MM.1S (cell line): Measurements from ENCODE around the gene BICC1.

Experiments
- DNase-seq: peaks from one replicate; pipeline ENCODE4 v3.0.0-alpha.2; 2015
- H2AFZ ChIP-seq: fragments of 300-600 bp; sonication (generic); 2 replicates; pipeline ENCODE4 v1.6.0; 2016; ENCODE audit warnings: antibody characterized with exemption, low read length
- H3F3A ChIP-seq: fragments of 300-600 bp; sonication (generic); 2 replicates; pipeline ENCODE4 v1.6.1; 2016; ENCODE audit warnings: mild to moderate bottlenecking, antibody characterized with exemption, low read length, moderate library complexity, mixed read lengths; ENCODE audit not compliant: insufficient read depth
- H3K27ac ChIP-seq: fragments of 300-600 bp; sonication (generic); 2 replicates; pipeline ENCODE4 v1.5.1; 2016; ENCODE audit warnings: mild to moderate bottlenecking, low read length
- H3K27me3 ChIP-seq: fragments of 300-600 bp; sonication (generic); replicated peaks from 2 replicates; pipeline ENCODE4 v1.6.0; 2016; ENCODE audit warnings: low read length; ENCODE audit not compliant: insufficient read depth
- H3K36me3 ChIP-seq: fragments of 300-600 bp; sonication (generic); replicated peaks from 2 replicates; pipeline ENCODE4 v1.6.1; 2016; ENCODE audit warnings: mild to moderate bottlenecking, low read length, mixed read lengths; ENCODE audit not compliant: insufficient read depth
- H3K4me1 ChIP-seq: fragments of 300-600 bp; sonication (generic); 2 replicates; pipeline ENCODE4 v1.6.1; 2016; ENCODE audit warnings: low read length, mixed read lengths
- H3K4me2 ChIP-seq: fragments of 300-600 bp; sonication (generic); 2 replicates; pipeline ENCODE4 v1.6.0; 2016; ENCODE audit warnings: low read depth, low read length
- H3K4me3 ChIP-seq: fragments of 300-600 bp; sonication (generic); 2 replicates; pipeline ENCODE4 v1.5.1; 2016; ENCODE audit warnings: low read length, mixed read lengths
- H3K79me2 ChIP-seq: fragments of 300-600 bp; sonication (generic); 2 replicates; pipeline ENCODE4 v1.6.1; 2016; ENCODE audit warnings: mixed run types, low read length, mixed read lengths
- H3K9ac ChIP-seq: fragments of 300-600 bp; sonication (generic); 2 replicates; pipeline ENCODE4 v1.6.1; 2016; ENCODE audit warnings: low read length, mixed read lengths
- H3K9me2 ChIP-seq: fragments of 300-600 bp; sonication (generic); replicated peaks from 2 replicates; pipeline ENCODE4 v1.6.1; 2016; ENCODE audit warnings: mild to moderate bottlenecking, low read length, mixed read lengths; ENCODE audit not compliant: insufficient read depth
- H3K9me3 ChIP-seq: fragments of 300-600 bp; sonication (generic); replicated peaks from 2 replicates; pipeline ENCODE4 v1.6.1; 2016; ENCODE audit warnings: mild to moderate bottlenecking, low read length, mixed read lengths; ENCODE audit not compliant: insufficient read depth
- H4K20me1 ChIP-seq: fragments of 300-600 bp; sonication (generic); 2 replicates; pipeline ENCODE4 v1.6.1; 2016; ENCODE audit warnings: mild to moderate bottlenecking, low read length, moderate library complexity, mixed read lengths; ENCODE audit not compliant: insufficient read depth
- EZH2 ChIP-seq: fragments of 300-600 bp; sonication (generic); optimal IDR thresholded peaks from 2 replicates; pipeline ENCODE3; 2017; ENCODE audit warnings: low read depth, mild to moderate bottlenecking, antibody characterized with exemption, low read length, mixed read lengths
- EZH2phosphoT487 ChIP-seq: fragments of 300-600 bp; sonication (generic); IDR thresholded peaks from 2 replicates; pipeline ENCODE4 v1.6.1; 2018; ENCODE audit warnings: antibody characterized with exemption, low read length
- TF ChIP-seq, protein P1 (sequence below): fragments of 300-600 bp; sonication (generic); IDR thresholded peaks from 2 replicates; pipeline ENCODE4 v1.5.1; 2016; ENCODE audit warnings: antibody characterized with exemption, low read length, mixed read lengths

BICC1 gene

DNA sequence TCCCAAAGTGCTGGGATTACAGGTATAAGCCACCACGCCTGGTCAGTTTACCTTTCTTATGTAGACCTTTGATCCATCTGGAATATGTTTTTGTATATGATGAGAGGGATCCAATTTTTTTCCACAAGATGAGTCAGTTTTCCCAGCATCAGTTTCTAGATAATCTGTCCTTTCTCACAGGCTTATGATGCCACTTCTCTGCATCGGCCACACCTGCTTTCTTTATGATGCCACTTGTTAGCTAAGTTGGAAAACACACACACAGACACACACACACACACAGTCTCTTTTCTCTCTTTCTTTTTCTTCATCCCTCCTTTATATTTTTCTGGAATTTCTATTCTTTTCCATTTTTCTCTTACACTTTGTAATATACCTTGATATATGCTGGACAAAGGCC is 240.8 kb downstream of the BICC1 start:
- peaks cover 19% of the 10 kb centered on the region for H3F3A ChIP-seq
- H4K20me1 ChIP-seq, result no peaks in the 10 kb centered on the region
- H2AFZ ChIP-seq, result no peak overlapping the region
- H3K9me2 ChIP-seq, result no peaks in the 10 kb centered on the region
- H3K9me3 ChIP-seq, result no peaks in the 10 kb centered on the region
- TF ChIP-seq EZH2 (no peak), EZH2phosphoT487 (no peak)
- TF ChIP-seq, protein P1, sequence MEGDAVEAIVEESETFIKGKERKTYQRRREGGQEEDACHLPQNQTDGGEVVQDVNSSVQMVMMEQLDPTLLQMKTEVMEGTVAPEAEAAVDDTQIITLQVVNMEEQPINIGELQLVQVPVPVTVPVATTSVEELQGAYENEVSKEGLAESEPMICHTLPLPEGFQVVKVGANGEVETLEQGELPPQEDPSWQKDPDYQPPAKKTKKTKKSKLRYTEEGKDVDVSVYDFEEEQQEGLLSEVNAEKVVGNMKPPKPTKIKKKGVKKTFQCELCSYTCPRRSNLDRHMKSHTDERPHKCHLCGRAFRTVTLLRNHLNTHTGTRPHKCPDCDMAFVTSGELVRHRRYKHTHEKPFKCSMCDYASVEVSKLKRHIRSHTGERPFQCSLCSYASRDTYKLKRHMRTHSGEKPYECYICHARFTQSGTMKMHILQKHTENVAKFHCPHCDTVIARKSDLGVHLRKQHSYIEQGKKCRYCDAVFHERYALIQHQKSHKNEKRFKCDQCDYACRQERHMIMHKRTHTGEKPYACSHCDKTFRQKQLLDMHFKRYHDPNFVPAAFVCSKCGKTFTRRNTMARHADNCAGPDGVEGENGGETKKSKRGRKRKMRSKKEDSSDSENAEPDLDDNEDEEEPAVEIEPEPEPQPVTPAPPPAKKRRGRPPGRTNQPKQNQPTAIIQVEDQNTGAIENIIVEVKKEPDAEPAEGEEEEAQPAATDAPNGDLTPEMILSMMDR, result no peak
- H3K27me3 ChIP-seq, result no peaks in the 10 kb centered on the region
- H3K36me3 ChIP-seq, result no peaks in the 10 kb centered on the region
- H3K4me1 ChIP-seq, result peaks cover 30% of the 10 kb centered on the region
- no peak overlapping the region for H3K4me2 ChIP-seq
- H3K79me2 ChIP-seq, result no peaks in the 10 kb centered on the region
- no peak overlapping the region for H3K9ac ChIP-seq
- H3K4me3 ChIP-seq, result no peak overlapping the region
- no peak for DNase-seq
- no peak overlapping the region for H3K27ac ChIP-seq

DNA sequence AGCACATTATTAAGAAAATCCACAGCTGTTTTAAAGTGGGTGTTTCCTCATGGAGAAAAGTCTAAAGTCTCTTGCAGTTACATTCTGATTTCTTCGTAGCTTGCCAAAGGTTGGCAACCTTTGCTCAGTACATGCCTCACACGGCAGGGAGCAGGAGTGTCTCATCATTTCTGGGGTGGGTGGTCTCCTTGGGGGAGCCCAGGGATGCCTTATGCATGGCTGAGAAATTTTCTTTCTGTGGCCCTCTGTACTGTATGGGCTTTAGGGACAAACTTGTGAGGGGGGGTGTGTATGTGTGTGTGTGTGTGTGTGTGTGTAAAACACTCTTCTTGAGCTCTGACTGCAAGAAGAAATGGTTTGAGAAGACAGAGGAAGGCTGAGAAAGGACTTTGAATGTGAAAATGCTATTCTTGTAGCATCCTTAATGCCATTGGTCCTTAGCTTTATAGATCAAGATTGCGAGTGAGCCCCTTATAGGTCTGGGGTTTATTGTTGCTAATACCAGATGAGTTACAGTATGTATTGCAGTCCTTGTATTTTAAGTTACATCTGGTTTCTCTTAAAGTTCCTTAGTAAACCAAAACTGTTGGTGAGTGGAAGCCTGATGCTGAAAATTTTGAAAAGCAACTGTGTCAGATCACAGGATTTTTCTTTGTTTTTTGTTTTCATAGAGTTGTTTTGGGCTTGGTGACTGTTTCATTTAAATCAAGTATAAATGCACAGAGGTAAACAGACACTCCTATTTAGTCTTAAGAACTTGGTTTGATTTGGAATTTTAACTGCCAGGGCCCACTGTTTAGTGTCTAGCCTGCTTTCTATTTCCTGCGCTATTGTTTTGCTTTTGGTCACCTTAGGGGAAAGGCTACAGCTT is 242.0 kb downstream of the BICC1 start:
- peaks cover 33% of the 10 kb centered on the region for H3K4me1 ChIP-seq
- no peak overlapping the region for H3K4me3 ChIP-seq
- peak overlapping the region; percentile 85; the same call in 1 of the 2 replicates for H3K4me2 ChIP-seq
- no peak for DNase-seq
- H3F3A ChIP-seq, result peaks cover 19% of the 10 kb centered on the region
- H3K9ac ChIP-seq, result no peak overlapping the region
- H3K9me3 ChIP-seq, result no peaks in the 10 kb centered on the region
- H3K36me3 ChIP-seq, result no peaks in the 10 kb centered on the region
- H3K9me2 ChIP-seq, result no peaks in the 10 kb centered on the region
- H2AFZ ChIP-seq, result no peak overlapping the region
- no peak overlapping the region for H3K27ac ChIP-seq
- H3K27me3 ChIP-seq, result no peaks in the 10 kb centered on the region
- no peaks in the 10 kb centered on the region for H4K20me1 ChIP-seq
- TF ChIP-seq, protein P1, result no peak
- no peak for TF ChIP-seq EZH2
- TF ChIP-seq EZH2phosphoT487, result no peak
- no peaks in the 10 kb centered on the region for H3K79me2 ChIP-seq

DNA sequence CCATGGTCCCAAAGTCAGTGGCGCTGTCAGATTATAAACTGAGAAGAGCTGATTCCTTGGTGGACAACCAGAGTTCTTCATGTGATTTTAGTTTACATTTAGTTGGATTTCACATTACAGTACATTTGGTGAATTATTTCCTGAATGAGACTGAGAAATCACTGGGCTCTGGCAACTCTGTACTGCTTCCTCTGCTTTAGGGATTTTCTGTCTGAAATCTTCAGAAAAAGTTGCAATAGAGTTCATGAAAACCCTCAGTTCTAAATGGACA is 242.6 kb downstream of the BICC1 start:
- DNase-seq, result no peak
- Histone ChIP-seq H3K9me3 (no peaks in the 10 kb centered on the region), H3K9me2 (no peaks in the 10 kb centered on the region), H2AFZ (no peak overlapping the region), H3F3A (peaks cover 19% of the 10 kb centered on the region), H3K27me3 (no peaks in the 10 kb centered on the region), H3K4me2 (peak overlapping the region; percentile 85), H3K79me2 (no peaks in the 10 kb centered on the region), H3K9ac (no peak overlapping the region), H3K4me3 (no peak overlapping the region), H3K4me1 (peaks cover 33% of the 10 kb centered on the region), H4K20me1 (no peaks in the 10 kb centered on the region), H3K27ac (no peak overlapping the region; the same call in 1 of the 2 replicates), H3K36me3 (no peaks in the 10 kb centered on the region)
- TF ChIP-seq EZH2 (no peak), EZH2phosphoT487 (no peak)
- TF ChIP-seq, protein P1, result no peak
